Chondrocyte (in vitro differentiated cells): Measurements from ENCODE around the gene APMAP. TPM values are rescaled to one million over a fixed set of nuclear protein-coding genes. Genes with fewer than 3 reads are reported as not detected.

Experiments
- DNase-seq: peaks from one replicate; pipeline ENCODE4 v3.0.0; 2021; ENCODE audit warnings: mixed read lengths, low spot score
- H3K27ac Mint-ChIP-seq: one replicate; pipeline ENCODE4 v1.8.0; 2021; ENCODE audit warnings: mild to moderate bottlenecking, moderate library complexity, mixed read lengths; ENCODE audit not compliant: unreplicated experiment
- H3K27me3 Mint-ChIP-seq: 2 replicates; pipeline ENCODE4 v1.8.0; 2021; ENCODE audit warnings: low read depth, mixed read lengths
- H3K36me3 Mint-ChIP-seq: 2 replicates; pipeline ENCODE4 v1.8.0; 2021; ENCODE audit warnings: low read depth, mixed read lengths
- H3K4me1 Mint-ChIP-seq: 2 replicates; pipeline ENCODE4 v1.8.0; 2021; ENCODE audit warnings: low read depth, mild to moderate bottlenecking, mixed read lengths
- H3K4me3 Mint-ChIP-seq: one replicate; pipeline ENCODE4 v1.8.0; 2021; ENCODE audit warnings: mild to moderate bottlenecking, moderate library complexity, mixed read lengths; ENCODE audit not compliant: unreplicated experiment
- H3K9me3 Mint-ChIP-seq: 2 replicates; pipeline ENCODE4 v1.8.0; 2021; ENCODE audit warnings: low read depth, mixed read lengths
- CTCF ChIP-seq: fragments of 200-600 bp; sonication (generic); IDR thresholded peaks from 2 replicates; pipeline ENCODE4 v1.5.0; 2021; ENCODE audit warnings: antibody characterized with exemption, mild to moderate bottlenecking, moderate library complexity
- total RNA-seq: library from RNA; stranded (reverse); gene quantifications from 3 replicates; pipeline ENCODE4 v1.2.1, GENCODE V29; 2021

The APMAP gene
- total RNA-seq, 1 donor from 2014 or later, result 82.2 TPM

- H3K4me1 Mint-ChIP-seq, result no peaks in the 10 kb centered on the region
- H3K4me3 Mint-ChIP-seq, result no peak overlapping the region
- H3K36me3 Mint-ChIP-seq, result peaks cover 24% of the 10 kb centered on the region
- DNase-seq, result peak; percentile 56
- H3K27me3 Mint-ChIP-seq, result no peaks in the 10 kb centered on the region
- H3K27ac Mint-ChIP-seq, result no peak overlapping the region
- no peak for TF ChIP-seq CTCF
- H3K9me3 Mint-ChIP-seq, result no peaks in the 10 kb centered on the region
These were observed 32.8 kb downstream of the APMAP start for GRCh38 chr20:24959591-24960301.

DNA sequence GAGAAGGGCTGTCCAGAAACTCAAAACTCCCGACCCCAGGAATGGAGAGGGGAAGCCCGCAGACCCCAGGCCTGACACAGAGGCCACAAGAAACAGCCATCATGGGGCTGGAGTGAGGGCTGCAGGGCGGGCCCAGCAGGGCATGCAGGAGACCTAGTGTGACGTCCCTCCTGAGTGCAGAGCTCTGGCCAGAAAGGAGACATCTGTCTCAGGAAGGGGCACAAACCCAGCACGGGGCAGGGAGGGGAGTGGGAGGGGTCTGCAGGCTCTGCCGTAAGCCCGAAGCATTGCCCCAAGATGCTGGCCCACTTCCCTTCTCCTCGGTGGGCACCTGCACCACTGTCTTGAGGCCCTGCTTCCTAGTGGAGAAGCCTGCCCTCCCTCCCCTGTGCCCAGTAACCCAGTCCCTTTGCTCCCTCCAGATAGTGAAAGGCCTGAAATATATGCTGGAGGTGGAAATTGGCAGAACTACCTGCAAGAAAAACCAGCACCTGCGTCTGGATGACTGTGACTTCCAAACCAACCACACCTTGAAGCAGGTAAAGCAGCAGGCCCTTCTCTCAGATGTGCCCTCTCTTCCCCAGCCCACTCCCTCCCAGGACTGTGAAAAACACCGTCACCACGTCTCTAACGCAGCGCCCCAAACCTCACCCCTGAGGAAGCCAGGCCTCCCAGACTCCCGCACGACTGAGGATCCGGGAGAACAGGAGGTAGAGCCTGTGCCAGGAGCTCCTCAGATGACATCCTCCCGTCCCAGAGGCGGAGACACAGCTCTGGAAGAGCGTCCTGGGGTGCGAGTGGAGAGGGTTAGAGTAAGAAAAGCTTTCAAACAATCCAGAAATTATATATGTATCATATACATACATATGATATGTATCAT lies 33.8 kb downstream of the APMAP start:
- H3K27me3 Mint-ChIP-seq, result no peaks in the 10 kb centered on the region
- H3K9me3 Mint-ChIP-seq, result no peaks in the 10 kb centered on the region
- H3K27ac Mint-ChIP-seq, result no peak overlapping the region
- no peaks in the 10 kb centered on the region for H3K4me1 Mint-ChIP-seq
- no peak overlapping the region for H3K4me3 Mint-ChIP-seq
- H3K36me3 Mint-ChIP-seq, result peaks cover 18% of the 10 kb centered on the region
- TF ChIP-seq CTCF, result no peak
- DNase-seq, result peak; percentile 67

DNA sequence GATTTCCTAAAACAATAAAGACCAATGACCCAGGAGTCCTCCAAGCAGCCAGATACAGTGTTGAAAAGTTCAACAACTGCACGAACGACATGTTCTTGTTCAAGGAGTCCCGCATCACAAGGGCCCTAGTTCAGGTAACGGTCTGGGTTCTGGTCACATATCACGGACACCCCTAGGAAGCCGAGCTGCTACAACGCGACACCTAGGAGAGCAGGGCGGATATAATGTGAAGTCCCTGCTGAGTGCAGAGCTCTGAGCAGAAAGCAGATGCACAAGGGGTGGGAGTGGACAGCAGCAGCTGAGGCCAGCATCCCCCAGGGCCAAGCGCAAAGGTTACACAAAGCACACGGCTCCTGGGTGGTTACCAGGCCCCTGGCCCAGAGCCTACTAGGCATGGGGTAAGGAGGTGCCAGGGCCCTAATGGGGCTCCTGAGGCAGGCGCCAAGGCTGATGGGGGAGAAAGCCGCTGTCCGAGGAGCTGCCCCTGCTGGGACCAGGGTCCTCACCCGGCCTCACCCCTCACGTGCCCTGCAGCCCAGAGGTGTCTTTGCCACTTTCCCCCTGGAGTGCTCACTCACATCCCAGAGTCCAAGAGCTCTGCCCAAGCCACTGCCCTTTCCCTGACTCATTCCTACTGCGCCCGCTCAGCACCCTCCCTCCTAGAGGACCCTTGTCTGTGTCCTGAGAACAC lies 35.1 kb downstream of the APMAP start:
- no peak for TF ChIP-seq CTCF
- Mint-ChIP-seq H3K27me3 (no peaks in the 10 kb centered on the region), H3K36me3 (peaks cover 9% of the 10 kb centered on the region), H3K27ac (no peak overlapping the region), H3K4me1 (no peaks in the 10 kb centered on the region), H3K9me3 (no peaks in the 10 kb centered on the region), H3K4me3 (no peak overlapping the region)
- peak; percentile 67 for DNase-seq

DNA sequence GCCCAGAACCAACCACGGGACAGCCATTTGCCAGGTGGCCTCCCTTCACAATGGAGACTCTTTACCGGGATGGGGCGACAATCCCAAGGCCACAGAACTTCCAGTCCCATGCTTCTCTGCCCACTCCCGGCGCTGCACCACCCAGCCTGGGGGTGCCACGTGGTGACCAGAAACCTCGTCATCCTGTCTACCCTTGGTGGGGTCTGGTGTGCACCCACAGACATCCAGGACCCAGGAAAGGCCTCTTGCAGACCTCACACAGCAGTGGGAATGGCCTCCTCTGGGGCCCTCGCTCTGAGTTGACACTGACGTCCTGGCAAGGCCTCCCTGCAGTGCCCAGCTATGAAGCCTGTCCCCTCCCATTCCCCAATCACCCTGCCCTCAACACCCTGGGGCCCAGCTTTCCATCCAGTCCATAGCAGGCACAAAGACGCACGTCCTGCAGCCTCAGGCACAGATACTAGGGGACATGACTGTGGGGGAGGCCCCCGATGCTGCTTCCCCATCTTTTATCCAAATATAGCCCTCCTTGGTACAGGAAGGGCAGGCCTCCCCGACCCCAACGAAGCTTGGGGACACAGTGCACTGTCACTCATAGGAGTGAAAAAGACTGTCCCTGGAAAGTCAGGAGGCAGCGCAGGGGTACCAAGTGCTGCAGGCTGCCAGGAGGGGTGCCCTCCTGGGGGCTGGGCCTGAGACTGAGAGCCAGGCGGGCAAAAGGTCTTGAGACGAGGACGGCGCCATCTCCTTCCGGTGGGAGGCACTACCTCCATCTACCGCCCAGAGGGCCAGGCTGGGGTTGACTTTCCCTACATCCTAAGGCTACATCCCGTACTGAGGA lies 36.3 kb downstream of the APMAP start:
- Mint-ChIP-seq H3K27me3 (no peaks in the 10 kb centered on the region), H3K27ac (no peak overlapping the region)

More for the DNA sequence above, 36.3 kb downstream of the APMAP start:
- H3K4me3 Mint-ChIP-seq, result no peak overlapping the region
- H3K9me3 Mint-ChIP-seq, result no peaks in the 10 kb centered on the region
- peaks cover 3% of the 10 kb centered on the region for H3K36me3 Mint-ChIP-seq
- DNase-seq, result peak; percentile 74
- no peaks in the 10 kb centered on the region for H3K4me1 Mint-ChIP-seq
- no peak for TF ChIP-seq CTCF
